Mucosa of descending colon (tissue), 3 donors: ENCODE measurements around the gene CACFD1. TPM values are rescaled to one million over a fixed set of nuclear protein-coding genes. Genes with fewer than 3 reads are reported as not detected.

Source experiments
- ATAC-seq: fragments of 200-7000 bp; cut with Tn5 transposase; one replicate; pipeline ENCODE4 v1.9.1; 2020; ENCODE audit warnings: mild to moderate bottlenecking, moderate library complexity
- DNase-seq, 3 donors: peaks; one replicate each; pipeline ENCODE4 v3.0.0-alpha.2; 2020
- H3K36me3 ChIP-seq: fragments of 200-600 bp; one replicate; pipeline ENCODE4 v1.8.0; 2021; ENCODE audit warnings: low read depth, mild to moderate bottlenecking
- H3K4me1 ChIP-seq: fragments of 200-600 bp; one replicate; pipeline ENCODE4 v1.8.0; 2021; ENCODE audit warnings: low read depth, mild to moderate bottlenecking
- H3K4me3 ChIP-seq: fragments of 200-600 bp; one replicate; pipeline ENCODE4 v1.8.0; 2021; ENCODE audit warnings: mild to moderate bottlenecking
- H3K9me3 ChIP-seq: fragments of 200-600 bp; one replicate; pipeline ENCODE4 v1.8.0; 2021; ENCODE audit warnings: mild to moderate bottlenecking
- CTCF ChIP-seq: fragments of 200-600 bp; IDR thresholded peaks from one replicate; pipeline ENCODE4 v1.8.0; 2022; ENCODE audit warnings: antibody characterized with exemption, mild to moderate bottlenecking
- intact Hi-C, 2 donors: fragments of 100-400 bp; cut with DNase I in 1 of 2; cut with micrococcal nuclease in 1 of 2; formaldehyde crosslinking; loops; one replicate each; pipeline versions ENCODE4 v1.11.0 to v1.11.1; 2022; cut with DNase I, micrococcal nuclease
- total RNA-seq, 3 donors: library from RNA; stranded (reverse); fragmentation: NEBNext Ultra II Directional in 2 of 3; extraction: Animal tissue kit (Norgen Biotek cat#: 25700) in 2 of 3; gene quantifications; one replicate each; pipeline versions ENCODE4 v1.2.1 to v1.2.4, GENCODE V29; 2021 to 2023
- donor health status: DM: no; HTN: no; CAD: no; lungs with moderate emphysema.
- donor health status: DM: no; HTN: no; CAD: no.
- donor health status: DM: no; HTN: yes; CAD: no.

Gene CACFD1
- total RNA-seq, 3 donors from 2014 or later = 42.7 to 84.2 (median 54.1) TPM

- peaks cover 4% of the 10 kb centered on the region for H3K4me1 ChIP-seq
- TF ChIP-seq CTCF = no peak
- DNase-seq (no peak), ATAC-seq (no peak)
- no peak overlapping the region for H3K4me3 ChIP-seq
- intact Hi-C loops = no loop called here
- H3K9me3 ChIP-seq = no peaks in the 10 kb centered on the region
- H3K36me3 ChIP-seq = no peaks in the 10 kb centered on the region
Measured at GRCh38 chr9:133430244-133430643, 29.5 kb upstream of the CACFD1 start.

- intact Hi-C loops = no loop called here
- Histone ChIP-seq H3K9me3 (no peaks in the 10 kb centered on the region), H3K36me3 (no peaks in the 10 kb centered on the region), H3K4me1 (no peaks in the 10 kb centered on the region), H3K4me3 (no peak overlapping the region)
- DNase-seq (no peak), ATAC-seq (no peak)
- TF ChIP-seq CTCF = no peak
Measured at GRCh38 chr9:133433351-133433843, 26.4 kb upstream of the CACFD1 start.

GRCh38 chr9:133436681-133437080 is 23.1 kb upstream of the CACFD1 start:
- no peak for ATAC-seq

GRCh38 chr9:133437753-133438531 is 21.8 kb upstream of the CACFD1 start:
- peak; percentile 58 for ATAC-seq
- H3K36me3 ChIP-seq = no peaks in the 10 kb centered on the region
- intact Hi-C loops = no loop called here

More at GRCh38 chr9:133436681-133437080, 23.1 kb upstream of the CACFD1 start:
- intact Hi-C loops = no loop called here
- Histone ChIP-seq H3K9me3 (no peaks in the 10 kb centered on the region), H3K4me3 (no peak overlapping the region), H3K4me1 (no peaks in the 10 kb centered on the region), H3K36me3 (no peaks in the 10 kb centered on the region)
- DNase-seq = no peak
- no peak for TF ChIP-seq CTCF

GRCh38 chr9:133439337-133439736 is 20.4 kb upstream of the CACFD1 start:
- TF ChIP-seq CTCF = no peak
- intact Hi-C loops = no loop called here
- no peak for DNase-seq
- Histone ChIP-seq H3K36me3 (no peaks in the 10 kb centered on the region), H3K9me3 (no peaks in the 10 kb centered on the region), H3K4me3 (no peak overlapping the region), H3K4me1 (no peaks in the 10 kb centered on the region)
- ATAC-seq = no peak

More at GRCh38 chr9:133437753-133438531, 21.8 kb upstream of the CACFD1 start:
- no peak for TF ChIP-seq CTCF
- Histone ChIP-seq H3K4me3 (no peak overlapping the region), H3K9me3 (no peaks in the 10 kb centered on the region), H3K4me1 (no peaks in the 10 kb centered on the region)
- DNase-seq = peak in 1 of 3 donors; percentile 46
